IMR-90 (cell line): ENCODE results near the gene GOLGA8B. TPM values are rescaled to one million over a fixed set of nuclear protein-coding genes. Genes with fewer than 3 reads are reported as not detected.

Experiments used
- ATAC-seq: fragments of 200-7000 bp; cut with Tn5 transposase; 2 replicates; pipeline ENCODE4 v1.9.1; 2020; ENCODE audit warnings: low read depth, mild to moderate bottlenecking, moderate library complexity
- BruUV-seq: library from RNA; stranded (reverse); fragments of 400-500 nt; replicated peaks from 2 replicates; lab custom pipeline; 2021; lab: Mats Ljungman, UMichigan
- CTCF ChIA-PET: fragments of 300-600 bp; formaldehyde crosslinking; extraction: SDS; loops from one replicate; lab custom pipeline; 2021; ENCODE audit warnings: antibody characterized with exemption; lab: Yijun Ruan, JAX
- POLR2A ChIA-PET: fragments of 300-600 bp; sonication (Branson Sonifier 250); formaldehyde crosslinking; loops from one replicate; lab custom pipeline; 2022; ENCODE audit warnings: antibody characterized with exemption; ENCODE audit not compliant: unreplicated experiment; lab: Charles Lee
- DNase-seq: peaks from one replicate; pipeline ENCODE4 v3.0.0; 2013
- H2AFZ ChIP-seq: replicated peaks from 2 replicates; pipeline ENCODE3; 2013; ENCODE audit warnings: low read length, mild to moderate bottlenecking; ENCODE audit not compliant: poor library complexity
- H2AK5ac ChIP-seq: 2 replicates; pipeline ENCODE4 v1.6.1; 2013; ENCODE audit warnings: low read depth, low read length, inconsistent platforms
- H2AK9ac ChIP-seq: replicated peaks from 2 replicates; pipeline ENCODE3; 2013; ENCODE audit warnings: mild to moderate bottlenecking, low read depth, low read length, moderate library complexity; ENCODE audit not compliant: poor library complexity
- H2BK120ac ChIP-seq: 2 replicates; pipeline ENCODE4 v1.6.1; 2013; ENCODE audit warnings: low read depth, low read length, inconsistent platforms
- H2BK15ac ChIP-seq: 3 replicates; pipeline ENCODE4 v1.6.1; 2013; ENCODE audit warnings: low read depth, low read length, inconsistent platforms
- H2BK20ac ChIP-seq: 2 replicates; pipeline ENCODE4 v1.6.1; 2013; ENCODE audit warnings: low read depth, mild to moderate bottlenecking, inconsistent platforms, low read length, moderate library complexity
- H2BK5ac ChIP-seq: 2 replicates; pipeline ENCODE4 v1.6.1; 2013; ENCODE audit warnings: mild to moderate bottlenecking, low read depth, low read length, inconsistent platforms; ENCODE audit not compliant: poor library complexity, severe bottlenecking
- H3K14ac ChIP-seq: replicated peaks from 2 replicates; pipeline ENCODE4 v1.6.1; 2013; ENCODE audit warnings: low read depth, low read length, inconsistent platforms
- H3K18ac ChIP-seq: 2 replicates; pipeline ENCODE4 v1.6.1; 2013; ENCODE audit warnings: low read depth, low read length, control low read depth
- H3K23ac ChIP-seq: 2 replicates; pipeline ENCODE4 v1.6.1; 2013; ENCODE audit warnings: low read depth, low read length, inconsistent platforms
- H3K27ac ChIP-seq: 2 replicates; pipeline ENCODE4 v1.5.1; 2013; ENCODE audit warnings: mild to moderate bottlenecking, control low read depth, low read length; ENCODE audit not compliant: insufficient read depth
- H3K27me3 ChIP-seq: 2 replicates; pipeline ENCODE4 v1.6.1; 2013; ENCODE audit warnings: low read length; ENCODE audit not compliant: control insufficient read depth, insufficient read depth
- H3K36me3 ChIP-seq: 2 replicates; pipeline ENCODE4 v1.6.1; 2013; ENCODE audit warnings: low read length, mixed read lengths; ENCODE audit not compliant: control insufficient read depth, insufficient read depth
- H3K4ac ChIP-seq: 2 replicates; pipeline ENCODE4 v1.6.1; 2013; ENCODE audit warnings: low read depth, low read length, inconsistent platforms
- H3K4me1 ChIP-seq: 2 replicates; pipeline ENCODE4 v1.6.1; 2013; ENCODE audit warnings: low read length, mixed read lengths; ENCODE audit not compliant: control insufficient read depth, insufficient read depth
- H3K4me2 ChIP-seq: 2 replicates; pipeline ENCODE4 v1.6.1; 2013; ENCODE audit warnings: low read depth, mild to moderate bottlenecking, control low read depth, low read length, moderate library complexity
- H3K4me3 ChIP-seq: 2 replicates; pipeline ENCODE4 v1.5.1; 2013; ENCODE audit warnings: low read depth, mild to moderate bottlenecking, control low read depth, low read length, moderate library complexity; ENCODE audit not compliant: insufficient read depth
- H3K56ac ChIP-seq: 2 replicates; pipeline ENCODE4 v1.6.1; 2013; ENCODE audit warnings: low read length, inconsistent platforms; ENCODE audit not compliant: insufficient read depth; ENCODE audit errors: extremely low read depth
- H3K79me1 ChIP-seq, 2 experiments: 2 replicates each; pipeline ENCODE4 v1.6.1; 2013; ENCODE audit warnings: low read length in 2 of 2, inconsistent platforms in 1 of 2, low read depth in 1 of 2
- H3K9ac ChIP-seq: 2 replicates; pipeline ENCODE4 v1.6.1; 2013; ENCODE audit warnings: low read depth, low read length, control low read depth
- H3K9me1 ChIP-seq: 2 replicates; pipeline ENCODE4 v1.6.1; 2013; ENCODE audit warnings: low read length, inconsistent platforms; ENCODE audit not compliant: insufficient read depth
- H3K9me3 ChIP-seq: 2 replicates; pipeline ENCODE4 v1.6.1; 2013; ENCODE audit warnings: low read length; ENCODE audit not compliant: control insufficient read depth, insufficient read depth
- H4K20me1 ChIP-seq: 2 replicates; pipeline ENCODE4 v1.6.1; 2013; ENCODE audit warnings: low read length, inconsistent platforms; ENCODE audit not compliant: insufficient read depth
- H4K5ac ChIP-seq: 2 replicates; pipeline ENCODE4 v1.6.1; 2013; ENCODE audit warnings: mild to moderate bottlenecking, low read depth, low read length, control low read depth
- H4K8ac ChIP-seq, 2 experiments: 2 replicates each; pipeline ENCODE4 v1.6.1; 2013; ENCODE audit warnings: low read depth in 2 of 2, low read length in 2 of 2, control low read depth in 1 of 2, inconsistent platforms in 1 of 2
- H4K91ac ChIP-seq: 2 replicates; pipeline ENCODE4 v1.6.1; 2013; ENCODE audit warnings: low read depth, low read length, inconsistent platforms; ENCODE audit not compliant: insufficient read depth
- CEBPB ChIP-seq: IDR thresholded peaks from 2 replicates; pipeline ENCODE4 v1.6.1; 2012; ENCODE audit warnings: low read depth, low read length, improper control_type of control experiment
- CHD1 ChIP-seq: IDR thresholded peaks from 2 replicates; pipeline ENCODE4 v1.6.1; 2012; ENCODE audit warnings: low read depth, low read length, improper control_type of control experiment
- FOS ChIP-seq: fragments of 150-350 bp; IDR thresholded peaks from 2 replicates; pipeline ENCODE4 v1.6.1; 2016; ENCODE audit warnings: low read depth, low read length
- MXI1 ChIP-seq: IDR thresholded peaks from 2 replicates; pipeline ENCODE4 v1.6.1; 2012; ENCODE audit warnings: low read depth, mild to moderate bottlenecking, low read length, moderate library complexity, borderline replicate concordance
- NFE2L2 ChIP-seq: fragments of 150-350 bp; IDR thresholded peaks from 2 replicates; pipeline ENCODE4 v1.6.1; 2016; ENCODE audit warnings: low read depth, mild to moderate bottlenecking, low read length
- POLR2A ChIP-seq: IDR thresholded peaks from 2 replicates; pipeline ENCODE4 v1.6.1; 2012; ENCODE audit warnings: mild to moderate bottlenecking, low read depth, low read length
- RAD21 ChIP-seq: IDR thresholded peaks from 2 replicates; pipeline ENCODE4 v1.6.1; 2012; ENCODE audit warnings: low read length, improper control_type of control experiment
- RCOR1 ChIP-seq: IDR thresholded peaks from 2 replicates; pipeline ENCODE4 v1.6.1; 2012; ENCODE audit warnings: mild to moderate bottlenecking, low read length, improper control_type of control experiment; ENCODE audit not compliant: insufficient replicate concordance
- RFX5 ChIP-seq: IDR thresholded peaks from 2 replicates; pipeline ENCODE4 v1.8.0; 2012; ENCODE audit warnings: low read depth, mild to moderate bottlenecking, low read length, moderate library complexity
- WGBS, 2 experiments: methylation state at CpG; one replicate each; pipeline versions ENCODE4 v1.1.5 to v1.1.7; 2013; ENCODE audit warnings: missing lambda C conversion rate in 2 of 2; ENCODE audit not compliant: insufficient read length in 1 of 2; ENCODE audit errors: extremely low coverage in 2 of 2; 5-methylcytosine and 5-hydroxymethylcytosine counted together
- dilution Hi-C: fragments of 300-500 bp; cut with HindIII; formaldehyde crosslinking; loops from one replicate; pipeline ENCODE4 v1.14.3; 2018; ENCODE audit warnings: low sequenced_read_pairs; ENCODE audit not compliant: unreplicated experiment
- in situ Hi-C: fragments of 300-500 bp; cut with MboI; formaldehyde crosslinking; loops from 3 replicates; pipeline ENCODE4 v1.14.3; 2019; ENCODE audit warnings: low sequenced_read_pairs, inconsistent platforms, mixed read lengths
- intact Hi-C: fragments of 100-400 bp; cut with micrococcal nuclease; formaldehyde crosslinking; loops from 2 replicates; pipeline ENCODE4 v1.10.0; 2022
- polyA plus RNA-seq, 3 experiments: library from polyadenylated mRNA; depleted of rRNA; stranded (reverse); fragments of >200 nt; gene quantifications; 2 replicates each; pipeline ENCODE4 v1.2.3, GENCODE V29; 2012; ENCODE audit warnings: low replicate concordance in 1 of 3
- total RNA-seq: library from RNA; depleted of rRNA; stranded (reverse); fragments of >200 nt; gene quantifications from 2 replicates; pipeline ENCODE4 v1.2.3, GENCODE V29; 2012
- TF ChIP-seq, protein P1 (sequence below): fragments of 150-350 bp; IDR thresholded peaks from 2 replicates; pipeline ENCODE4 v1.6.1; 2017; ENCODE audit warnings: mild to moderate bottlenecking, antibody characterized with exemption, low read length, low read depth
- TF ChIP-seq, protein P2 (sequence below): conservative IDR thresholded peaks from 2 replicates; pipeline ENCODE4 v1.5.1; 2012; ENCODE audit warnings: mild to moderate bottlenecking, low read depth, low read length, improper control_type of control experiment

GOLGA8B gene
- total and polyA plus RNA-seq, 2 of the 4 experiments (the other 2 are of a cell fraction), result 7.7 to 31.6 TPM

GRCh38 chr15:34609102-34610057 is 25.9 kb upstream of the GOLGA8B start:
- Histone ChIP-seq H2AFZ (no peak overlapping the region), H3K4me3 (no peak overlapping the region), H3K79me1 (no peaks in the 10 kb centered on the region), H3K27me3 (peaks cover 20% of the 10 kb centered on the region), H4K20me1 (no peaks in the 10 kb centered on the region), H2BK5ac (no peak overlapping the region), H3K9me3 (no peaks in the 10 kb centered on the region; the same call in 1 of the 2 replicates), H3K56ac (no peak overlapping the region), H3K4ac (no peak overlapping the region), H3K27ac (no peak overlapping the region), H2BK15ac (no peak overlapping the region), H2BK120ac (no peak overlapping the region), H2BK20ac (no peak overlapping the region), H4K8ac (no peak overlapping the region), H4K91ac (no peak overlapping the region), H3K14ac (no peak overlapping the region), H2AK5ac (no peak overlapping the region), H3K4me1 (no peaks in the 10 kb centered on the region; the same call in 1 of the 2 replicates), H3K36me3 (no peaks in the 10 kb centered on the region), H3K4me2 (no peak overlapping the region), H3K18ac (no peak overlapping the region), H3K9ac (no peak overlapping the region), H2AK9ac (no peak overlapping the region), H3K23ac (no peak overlapping the region), H4K5ac (no peak overlapping the region), H3K9me1 (no peaks in the 10 kb centered on the region)
- TF ChIP-seq, protein P1, sequence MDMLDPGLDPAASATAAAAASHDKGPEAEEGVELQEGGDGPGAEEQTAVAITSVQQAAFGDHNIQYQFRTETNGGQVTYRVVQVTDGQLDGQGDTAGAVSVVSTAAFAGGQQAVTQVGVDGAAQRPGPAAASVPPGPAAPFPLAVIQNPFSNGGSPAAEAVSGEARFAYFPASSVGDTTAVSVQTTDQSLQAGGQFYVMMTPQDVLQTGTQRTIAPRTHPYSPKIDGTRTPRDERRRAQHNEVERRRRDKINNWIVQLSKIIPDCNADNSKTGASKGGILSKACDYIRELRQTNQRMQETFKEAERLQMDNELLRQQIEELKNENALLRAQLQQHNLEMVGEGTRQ, result no peak
- TF ChIP-seq FOS, result no peak
- no peak for TF ChIP-seq POLR2A
- no peak for TF ChIP-seq RFX5
- no peak for TF ChIP-seq CEBPB
- TF ChIP-seq, protein P2, sequence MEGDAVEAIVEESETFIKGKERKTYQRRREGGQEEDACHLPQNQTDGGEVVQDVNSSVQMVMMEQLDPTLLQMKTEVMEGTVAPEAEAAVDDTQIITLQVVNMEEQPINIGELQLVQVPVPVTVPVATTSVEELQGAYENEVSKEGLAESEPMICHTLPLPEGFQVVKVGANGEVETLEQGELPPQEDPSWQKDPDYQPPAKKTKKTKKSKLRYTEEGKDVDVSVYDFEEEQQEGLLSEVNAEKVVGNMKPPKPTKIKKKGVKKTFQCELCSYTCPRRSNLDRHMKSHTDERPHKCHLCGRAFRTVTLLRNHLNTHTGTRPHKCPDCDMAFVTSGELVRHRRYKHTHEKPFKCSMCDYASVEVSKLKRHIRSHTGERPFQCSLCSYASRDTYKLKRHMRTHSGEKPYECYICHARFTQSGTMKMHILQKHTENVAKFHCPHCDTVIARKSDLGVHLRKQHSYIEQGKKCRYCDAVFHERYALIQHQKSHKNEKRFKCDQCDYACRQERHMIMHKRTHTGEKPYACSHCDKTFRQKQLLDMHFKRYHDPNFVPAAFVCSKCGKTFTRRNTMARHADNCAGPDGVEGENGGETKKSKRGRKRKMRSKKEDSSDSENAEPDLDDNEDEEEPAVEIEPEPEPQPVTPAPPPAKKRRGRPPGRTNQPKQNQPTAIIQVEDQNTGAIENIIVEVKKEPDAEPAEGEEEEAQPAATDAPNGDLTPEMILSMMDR, result no peak
- no peak for TF ChIP-seq NFE2L2
- no peak for TF ChIP-seq CHD1
- TF ChIP-seq RAD21, result no peak
- TF ChIP-seq RCOR1, result no peak
- no peak for TF ChIP-seq MXI1
- ChIA-PET POLR2A (no interaction called here), CTCF (interaction anchor here (0.9 kb wide), 1 partner anchor 242 kb away, joined by 3 read pairs; the partner anchor contains the start of gene LPCAT4)
- in situ Hi-C loops, result no loop called here
- ATAC-seq (no peak), DNase-seq (no peak)
- dilution Hi-C loops, result no loop called here
- BruUV-seq, result no TSS peak
- intact Hi-C loops, result loop anchor here (2.0 kb wide), 1 partner anchor 311 kb away; no protein-coding TSS in a partner anchor
- no CpG with 5 or more reads among the region's 12 CpGs for WGBS, 2 experiments
